Left ventricle myocardium inferior (tissue), 1 donor: ENCODE data around the gene RAB3GAP2. TPM values are rescaled to one million over a fixed set of nuclear protein-coding genes. Genes with fewer than 3 reads are reported as not detected.
A peak's percentile ranks its signal among the peaks of the same experiment; 100 is the strongest.
"Not testable (repeated sequence)": the region's sequence is repeated elsewhere in the genome, so short reads cannot be mapped to it uniquely, and the experiment has no call there.

ENCODE experiments used
- DNase-seq: peaks from one replicate; pipeline ENCODE4 v3.0.0-alpha.2; 2020
- H3K27ac ChIP-seq: fragments of 200-600 bp; replicated peaks from 2 replicates; pipeline ENCODE4 v1.8.0; 2021
- H3K27me3 ChIP-seq: fragments of 200-600 bp; 2 replicates; pipeline ENCODE4 v1.8.0; 2021; ENCODE audit warnings: low read depth
- H3K36me3 ChIP-seq: fragments of 200-600 bp; 2 replicates; pipeline ENCODE4 v1.8.0; 2021
- H3K4me1 ChIP-seq: fragments of 200-600 bp; 2 replicates; pipeline ENCODE4 v1.8.0; 2021
- H3K4me3 ChIP-seq: fragments of 200-600 bp; 2 replicates; pipeline ENCODE4 v1.8.0; 2021; ENCODE audit warnings: mild to moderate bottlenecking, moderate library complexity
- H3K9me3 ChIP-seq: fragments of 200-600 bp; replicated peaks from 2 replicates; pipeline ENCODE4 v1.8.0; 2021
- intact Hi-C: fragments of 100-400 bp; cut with micrococcal nuclease; formaldehyde crosslinking; loops from one replicate; pipeline ENCODE4 v1.11.0; 2022
- total RNA-seq: library from RNA; stranded (reverse); fragmentation: NEBNext Ultra II Directional; extraction: Animal tissue kit (Norgen Biotek cat#: 25700); gene quantifications from one replicate; pipeline ENCODE4 v1.2.1, GENCODE V29; 2021
- TF ChIP-seq, protein P1 (sequence below): fragments of 200-600 bp; IDR thresholded peaks from 2 replicates; pipeline ENCODE4 v1.8.0; 2021; ENCODE audit warnings: antibody characterized with exemption, mild to moderate bottlenecking, borderline replicate concordance
- donor health status: DM: no; HTN: yes; CAD: no; lungs with severe emphysema.

Gene RAB3GAP2
- total RNA-seq, 1 donor from 2014 or later = 20.3 TPM

DNA sequence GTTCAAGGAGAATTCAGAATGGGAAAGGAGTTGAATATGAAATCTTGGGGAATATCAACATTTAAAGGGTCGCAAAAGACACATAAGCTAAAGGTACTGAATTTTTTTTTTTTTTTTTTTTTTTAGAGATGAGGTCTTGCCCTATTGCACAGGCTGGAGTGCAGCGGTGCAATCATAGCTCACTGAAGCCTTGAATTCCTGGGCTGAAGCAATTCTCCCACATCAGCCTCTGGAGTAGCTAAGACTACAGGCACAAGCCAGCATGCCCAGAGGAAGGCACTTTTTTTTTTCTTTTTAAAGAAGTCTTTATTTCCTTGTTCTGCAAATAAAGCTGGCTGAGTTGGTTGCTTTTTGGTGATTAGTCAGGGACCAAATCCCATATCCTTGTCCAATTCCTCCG lies 44.1 kb upstream of the RAB3GAP2 start:
- Histone ChIP-seq H3K27ac (no peak overlapping the region), H3K4me3 (no peak overlapping the region), H3K4me1 (peaks cover 26% of the 10 kb centered on the region), H3K9me3 (no peaks in the 10 kb centered on the region), H3K27me3 (no peaks in the 10 kb centered on the region), H3K36me3 (no peaks in the 10 kb centered on the region)
- DNase-seq = no peak
- TF ChIP-seq, protein P1, sequence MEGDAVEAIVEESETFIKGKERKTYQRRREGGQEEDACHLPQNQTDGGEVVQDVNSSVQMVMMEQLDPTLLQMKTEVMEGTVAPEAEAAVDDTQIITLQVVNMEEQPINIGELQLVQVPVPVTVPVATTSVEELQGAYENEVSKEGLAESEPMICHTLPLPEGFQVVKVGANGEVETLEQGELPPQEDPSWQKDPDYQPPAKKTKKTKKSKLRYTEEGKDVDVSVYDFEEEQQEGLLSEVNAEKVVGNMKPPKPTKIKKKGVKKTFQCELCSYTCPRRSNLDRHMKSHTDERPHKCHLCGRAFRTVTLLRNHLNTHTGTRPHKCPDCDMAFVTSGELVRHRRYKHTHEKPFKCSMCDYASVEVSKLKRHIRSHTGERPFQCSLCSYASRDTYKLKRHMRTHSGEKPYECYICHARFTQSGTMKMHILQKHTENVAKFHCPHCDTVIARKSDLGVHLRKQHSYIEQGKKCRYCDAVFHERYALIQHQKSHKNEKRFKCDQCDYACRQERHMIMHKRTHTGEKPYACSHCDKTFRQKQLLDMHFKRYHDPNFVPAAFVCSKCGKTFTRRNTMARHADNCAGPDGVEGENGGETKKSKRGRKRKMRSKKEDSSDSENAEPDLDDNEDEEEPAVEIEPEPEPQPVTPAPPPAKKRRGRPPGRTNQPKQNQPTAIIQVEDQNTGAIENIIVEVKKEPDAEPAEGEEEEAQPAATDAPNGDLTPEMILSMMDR = no peak
- intact Hi-C loops = no loop called here

DNA sequence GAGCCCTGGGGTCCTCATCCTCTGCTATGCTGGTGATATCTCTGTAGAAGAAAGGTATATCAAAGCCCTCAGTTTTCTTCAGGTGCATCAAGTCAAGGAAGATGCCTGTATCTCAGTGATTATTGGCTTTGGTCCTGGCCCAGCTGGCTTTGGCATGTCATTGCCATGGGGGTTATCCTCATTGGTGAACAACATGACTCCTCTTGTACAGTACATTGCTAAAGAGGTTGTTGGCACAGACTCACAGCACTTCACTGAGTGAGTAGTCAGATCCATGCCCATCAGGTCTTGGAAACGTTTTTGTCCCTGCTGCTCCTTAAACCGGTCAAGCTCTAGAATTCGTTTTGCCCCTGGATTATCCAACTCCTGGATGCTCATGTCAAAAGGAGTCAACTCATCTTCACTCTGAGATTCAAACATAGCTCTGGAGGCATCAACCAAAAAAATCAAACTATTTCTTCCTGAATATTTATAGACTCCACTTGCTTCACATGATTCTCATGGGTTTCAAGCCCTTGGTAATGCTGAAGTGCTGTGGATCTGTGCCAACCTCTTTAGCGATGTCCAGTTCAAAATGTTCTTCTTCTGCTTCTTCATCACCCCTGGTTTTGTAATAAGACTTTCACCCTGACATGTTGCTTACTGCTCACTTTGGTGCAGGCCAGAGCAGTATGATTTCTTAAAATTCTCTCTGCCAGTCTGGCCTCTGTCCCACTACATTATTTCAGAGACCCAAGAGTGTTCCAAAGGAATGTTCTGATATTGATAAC lies 43.0 kb upstream of the RAB3GAP2 start:
- Histone ChIP-seq H3K27me3 (no peaks in the 10 kb centered on the region), H3K9me3 (no peaks in the 10 kb centered on the region), H3K27ac (peak overlapping the region; percentile 43), H3K4me1 (peaks cover 26% of the 10 kb centered on the region), H3K36me3 (no peaks in the 10 kb centered on the region), H3K4me3 (no peak overlapping the region)
- intact Hi-C loops = no loop called here
- TF ChIP-seq, protein P1 = no peak
- DNase-seq = no peak

DNA sequence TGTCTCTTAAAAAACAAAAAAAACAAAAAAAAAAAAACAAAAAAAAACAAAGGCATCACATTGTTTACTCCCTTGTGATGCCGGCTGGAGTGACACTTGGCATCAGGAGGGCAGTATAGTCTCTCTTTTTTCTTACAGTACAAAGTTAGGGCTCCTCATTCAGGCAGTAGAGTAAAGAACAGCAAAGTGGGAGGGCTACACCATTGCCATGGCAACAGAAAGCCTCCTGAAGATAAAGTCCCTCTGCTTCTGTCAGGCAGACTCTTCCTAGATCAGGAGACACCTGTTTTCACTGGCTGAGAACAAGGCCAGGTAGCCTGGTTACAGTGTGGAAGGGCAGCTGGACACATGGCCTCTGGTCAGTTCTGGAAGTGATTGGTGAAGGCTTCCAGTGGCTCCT lies 41.3 kb upstream of the RAB3GAP2 start:
- no peaks in the 10 kb centered on the region for H3K27me3 ChIP-seq
- peaks cover 26% of the 10 kb centered on the region for H3K4me1 ChIP-seq
- no peak for DNase-seq
- no peak overlapping the region for H3K4me3 ChIP-seq
- intact Hi-C loops = no loop called here
- H3K27ac ChIP-seq = no peak overlapping the region
- H3K9me3 ChIP-seq = no peaks in the 10 kb centered on the region
- TF ChIP-seq, protein P1 = no peak
- no peaks in the 10 kb centered on the region for H3K36me3 ChIP-seq

DNA sequence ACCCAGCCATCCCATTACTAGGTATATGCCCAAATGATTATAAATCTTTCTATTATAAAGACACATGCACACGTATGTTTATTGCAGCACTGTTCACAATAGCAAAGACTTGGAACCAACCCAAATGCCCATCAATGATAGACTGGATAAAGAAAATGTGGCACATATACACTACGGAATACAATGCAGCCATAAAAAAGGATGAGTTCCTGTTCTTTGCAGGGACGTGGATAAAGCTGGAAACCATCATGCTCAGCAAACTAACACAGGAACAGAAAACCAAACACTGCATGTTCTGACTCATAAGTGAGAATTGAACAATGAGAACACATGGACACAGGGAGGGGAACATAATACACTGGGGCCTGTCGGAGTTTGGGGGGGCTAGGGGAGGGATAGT lies 37.9 kb upstream of the RAB3GAP2 start:
- H3K27me3 ChIP-seq, H3K36me3 ChIP-seq, H3K4me1 ChIP-seq, H3K9me3 ChIP-seq, H3K4me3 ChIP-seq, intact Hi-C loops, DNase-seq, H3K27ac ChIP-seq: not testable (repeated sequence)

DNA sequence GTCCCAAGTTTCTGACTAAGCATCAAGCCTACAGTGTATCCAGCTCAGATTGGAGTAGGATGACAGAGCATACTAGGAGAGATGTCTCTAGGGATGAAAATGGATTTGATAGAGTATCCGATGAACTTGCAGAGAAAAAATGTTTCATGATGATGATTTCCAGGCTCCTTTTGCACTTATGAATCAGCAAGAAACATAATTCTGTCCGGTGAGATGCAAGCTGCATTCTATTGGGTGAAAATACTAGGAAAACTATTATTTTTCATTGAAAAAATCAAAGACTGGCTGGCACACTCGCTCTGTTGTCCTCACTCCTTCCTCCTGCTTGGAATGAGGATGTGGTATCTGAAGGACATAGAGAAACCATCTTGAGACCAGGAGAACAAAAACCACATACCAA lies 35.4 kb upstream of the RAB3GAP2 start:
- H3K36me3 ChIP-seq = no peaks in the 10 kb centered on the region

DNA sequence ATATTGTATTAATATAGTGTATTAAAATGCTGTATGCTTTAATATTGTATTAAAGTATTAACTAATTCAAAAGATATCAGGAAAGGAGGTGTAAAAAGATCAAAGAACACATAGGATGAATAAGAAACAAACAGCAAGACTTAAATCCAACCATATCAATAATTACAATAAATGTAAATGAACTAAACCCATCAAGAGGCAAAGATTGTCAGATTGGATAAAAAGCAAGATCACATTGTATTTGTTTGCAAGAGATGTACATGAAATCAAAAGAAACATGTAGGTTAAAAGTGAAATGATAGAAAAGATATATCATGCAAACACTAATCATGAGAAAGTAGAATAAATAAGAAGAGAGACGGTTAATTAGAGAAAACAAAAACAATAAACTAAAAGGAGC lies 34.1 kb upstream of the RAB3GAP2 start:
- no peak for DNase-seq
- Histone ChIP-seq H3K27me3 (no peaks in the 10 kb centered on the region), H3K4me3 (no peak overlapping the region), H3K27ac (no peak overlapping the region), H3K4me1 (no peaks in the 10 kb centered on the region), H3K9me3 (peaks cover 13% of the 10 kb centered on the region), H3K36me3 (no peaks in the 10 kb centered on the region)
- intact Hi-C loops = no loop called here
- TF ChIP-seq, protein P1 = no peak

More for the DNA sequence above, 35.4 kb upstream of the RAB3GAP2 start:
- peaks cover 13% of the 10 kb centered on the region for H3K9me3 ChIP-seq
- H3K27ac ChIP-seq = no peak overlapping the region
- no peaks in the 10 kb centered on the region for H3K4me1 ChIP-seq
- TF ChIP-seq, protein P1 = no peak
- no peaks in the 10 kb centered on the region for H3K27me3 ChIP-seq
- intact Hi-C loops = no loop called here
- H3K4me3 ChIP-seq = no peak overlapping the region
- DNase-seq = no peak
